Activated gamma-delta T cell treated with anti-CD3 and anti-CD28 coated beads, Interleukin-2, amount 50 U/mL, for 16 hours (primary cell): ENCODE measurements around the gene OSGIN1.

ENCODE experiments used
- DNase-seq: peaks from one replicate; pipeline ENCODE4 v3.0.0-alpha.2; 2020; ENCODE audit warnings: low read depth

OSGIN1 gene

GRCh38 chr16:83957296-83957855, 4.3 kb downstream of the OSGIN1 start:
- DNase-seq: no peak

- DNase-seq: no peak
Measured at GRCh38 chr16:83958137-83958845, 5.3 kb downstream of the OSGIN1 start.

GRCh38 chr16:83958846-83959565, 6.0 kb downstream of the OSGIN1 start:
- no peak for DNase-seq

GRCh38 chr16:83959656-83960434, 6.8 kb downstream of the OSGIN1 start:
- no peak for DNase-seq

- DNase-seq: no peak
Measured at GRCh38 chr16:83960521-83961249, 7.6 kb downstream of the OSGIN1 start.

- DNase-seq: no peak
Measured at GRCh38 chr16:83961591-83961990, 8.6 kb downstream of the OSGIN1 start.

- DNase-seq: no peak
Measured at GRCh38 chr16:83963277-83964119, 10.5 kb downstream of the OSGIN1 start.

- DNase-seq: no peak
Measured at GRCh38 chr16:83964684-83965443, 11.8 kb downstream of the OSGIN1 start.

GRCh38 chr16:83965444-83966152, 12.6 kb downstream of the OSGIN1 start:
- no peak for DNase-seq

- no peak for DNase-seq
Measured at GRCh38 chr16:83966153-83966696, 13.2 kb downstream of the OSGIN1 start.

GRCh38 chr16:83967091-83967490, 14.1 kb downstream of the OSGIN1 start:
- no peak for DNase-seq

GRCh38 chr16:83967838-83968305, 14.8 kb downstream of the OSGIN1 start, which contains the start of gene NECAB2:
Gene NECAB2 (plus strand): TSS chr16:83968244. CDS start chr16:83968649, 405 bp downstream.
- no peak for DNase-seq

GRCh38 chr16:83968306-83968851, 15.3 kb downstream of the OSGIN1 start:
- no peak for DNase-seq

GRCh38 chr16:83968891-83969649, 16.0 kb downstream of the OSGIN1 start:
- DNase-seq: no peak

- no peak for DNase-seq
Measured at GRCh38 chr16:83969771-83970429, 16.9 kb downstream of the OSGIN1 start.

GRCh38 chr16:83970430-83970815, 17.4 kb downstream of the OSGIN1 start:
- no peak for DNase-seq
